ENCODE results near the gene NR3C1.

Gene NR3C1

GRCh38 chr5:143309661-143310431, 93.6 kb downstream of the NR3C1 start:
- DNase-seq (ENCODE audit: low spot score): no peak

- no peak for DNase-seq (ENCODE audit: low spot score)
These were observed 94.8 kb downstream of the NR3C1 start for GRCh38 chr5:143308731-143309130.

DNA sequence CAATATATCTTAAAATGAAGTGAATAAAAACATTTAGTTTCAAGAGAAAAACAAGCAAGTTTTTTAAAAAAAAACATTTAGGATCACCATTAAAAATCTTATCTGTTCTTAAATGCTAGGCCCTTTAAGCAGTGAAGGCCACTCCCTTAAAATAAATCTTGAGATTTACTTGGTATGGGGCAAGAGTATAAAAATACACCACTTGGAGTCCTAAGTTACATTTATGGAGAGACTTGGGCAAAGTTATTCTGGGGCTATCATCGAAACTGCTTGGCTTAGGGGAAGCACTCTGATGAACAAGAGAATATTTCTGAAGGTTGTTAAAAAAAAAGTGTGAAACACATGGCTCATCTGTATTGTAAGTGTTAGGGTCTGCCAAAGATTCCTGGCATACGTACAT, 97.4 kb downstream of the NR3C1 start:
- no peak for DNase-seq (ENCODE audit: low spot score)

- DNase-seq (ENCODE audit: low spot score): no peak
These were observed 98.5 kb downstream of the NR3C1 start for GRCh38 chr5:143304836-143305475.

GRCh38 chr5:143302341-143303045, 101.0 kb downstream of the NR3C1 start:
- DNase-seq (ENCODE audit: low spot score): no peak

DNA sequence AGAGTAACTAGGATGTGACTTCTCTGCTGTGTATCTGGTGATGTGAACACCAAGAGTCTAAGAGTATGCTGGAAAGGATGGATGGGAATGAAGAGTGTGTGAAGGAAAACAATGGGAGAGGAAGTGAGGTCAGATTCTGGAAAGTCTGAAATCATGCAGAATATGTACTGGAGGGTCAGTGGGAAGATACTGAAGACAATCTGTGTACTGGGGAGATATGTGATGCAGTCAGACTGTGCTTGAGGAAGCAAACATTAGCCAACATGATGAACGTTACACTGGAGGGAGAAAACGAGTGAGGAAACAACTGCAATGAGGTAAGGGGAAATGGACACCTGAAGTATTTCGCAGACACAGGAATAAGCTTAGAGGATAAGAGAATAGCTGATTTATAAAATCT, 105.7 kb downstream of the NR3C1 start:
- no peak for DNase-seq (ENCODE audit: low spot score)

- DNase-seq (ENCODE audit: low spot score): no peak
These were observed 113.4 kb downstream of the NR3C1 start for GRCh38 chr5:143290125-143290524.

DNA sequence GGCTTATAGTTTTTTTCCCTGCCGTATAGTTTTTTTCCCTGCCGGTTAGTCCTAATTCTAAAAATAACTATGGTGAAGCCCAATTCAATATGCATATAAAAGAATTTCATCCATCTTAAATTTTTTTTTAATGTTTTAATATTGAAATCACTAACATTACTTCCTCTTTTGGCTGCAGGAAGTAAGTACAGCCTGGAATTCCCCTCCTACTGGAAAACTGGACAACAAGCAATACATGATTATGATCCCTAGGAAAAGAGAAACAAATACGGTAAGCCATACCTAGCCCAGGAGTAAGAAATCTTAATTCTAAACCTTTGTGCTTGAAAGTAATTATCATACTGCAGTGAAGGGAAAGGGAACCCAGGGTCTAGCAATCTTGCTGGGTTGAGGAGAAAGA, 119.0 kb downstream of the NR3C1 start:
- DNase-seq (ENCODE audit: low spot score): no peak

DNA sequence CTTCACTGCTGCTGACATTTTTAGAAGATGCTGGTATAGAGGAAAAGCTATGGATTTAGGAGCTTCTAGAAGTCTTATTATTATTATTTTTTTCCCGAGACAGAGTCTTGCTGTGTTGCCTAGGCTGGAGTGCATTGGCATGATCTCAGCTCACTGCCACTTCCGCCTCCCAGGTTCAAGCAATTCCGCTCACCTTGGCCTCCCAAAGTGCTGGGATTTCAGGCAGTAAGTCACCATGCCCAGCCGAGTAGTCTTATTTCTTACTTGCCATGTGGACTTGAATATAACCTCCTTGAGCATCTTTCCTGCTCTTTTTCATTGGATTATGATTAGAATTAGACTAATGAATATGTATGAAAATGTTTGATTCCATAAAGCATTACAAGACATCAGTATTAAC, 119.5 kb downstream of the NR3C1 start:
- no peak for DNase-seq (ENCODE audit: low spot score)

GRCh38 chr5:143281226-143281625, 122.3 kb downstream of the NR3C1 start:
- no peak for DNase-seq (ENCODE audit: low spot score)

- DNase-seq (ENCODE audit: low spot score): no peak
These were observed 123.8 kb downstream of the NR3C1 start for GRCh38 chr5:143279698-143280097.

- DNase-seq (ENCODE audit: low spot score): no peak
These were observed 126.0 kb downstream of the NR3C1 start for GRCh38 chr5:143277536-143277935.

GRCh38 chr5:143275512-143276363, 127.7 kb downstream of the NR3C1 start:
- no peak for DNase-seq (ENCODE audit: low spot score)

- DNase-seq (ENCODE audit: low spot score): no peak
These were observed 128.5 kb downstream of the NR3C1 start for GRCh38 chr5:143274952-143275351.

GRCh38 chr5:143271431-143271830, 132.1 kb downstream of the NR3C1 start:
- no peak for DNase-seq (ENCODE audit: low spot score)

GRCh38 chr5:143268388-143268787, 135.1 kb downstream of the NR3C1 start:
- DNase-seq (ENCODE audit: low spot score): no peak

GRCh38 chr5:143267186-143267585, 136.3 kb downstream of the NR3C1 start:
- DNase-seq (ENCODE audit: low spot score): no peak

DNA sequence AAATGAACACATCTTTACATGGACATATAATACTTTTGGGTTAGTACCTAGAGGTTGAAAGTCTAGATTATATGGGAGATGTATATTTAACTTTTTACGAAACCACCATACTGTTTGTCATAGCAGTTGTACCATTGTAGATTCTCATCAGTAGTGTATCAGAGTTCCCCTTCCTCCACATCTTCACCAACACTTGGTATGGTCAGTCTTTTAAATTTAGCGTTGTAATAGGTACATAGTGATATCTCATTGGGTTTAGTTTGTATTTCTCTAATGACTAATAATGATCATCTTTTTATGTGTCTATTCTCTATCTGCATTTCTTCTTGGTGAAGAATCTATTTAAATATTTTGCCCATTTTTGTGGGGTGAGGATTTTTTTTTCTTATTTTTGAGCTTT, 137.5 kb downstream of the NR3C1 start:
- DNase-seq (ENCODE audit: low spot score): no peak

DNA sequence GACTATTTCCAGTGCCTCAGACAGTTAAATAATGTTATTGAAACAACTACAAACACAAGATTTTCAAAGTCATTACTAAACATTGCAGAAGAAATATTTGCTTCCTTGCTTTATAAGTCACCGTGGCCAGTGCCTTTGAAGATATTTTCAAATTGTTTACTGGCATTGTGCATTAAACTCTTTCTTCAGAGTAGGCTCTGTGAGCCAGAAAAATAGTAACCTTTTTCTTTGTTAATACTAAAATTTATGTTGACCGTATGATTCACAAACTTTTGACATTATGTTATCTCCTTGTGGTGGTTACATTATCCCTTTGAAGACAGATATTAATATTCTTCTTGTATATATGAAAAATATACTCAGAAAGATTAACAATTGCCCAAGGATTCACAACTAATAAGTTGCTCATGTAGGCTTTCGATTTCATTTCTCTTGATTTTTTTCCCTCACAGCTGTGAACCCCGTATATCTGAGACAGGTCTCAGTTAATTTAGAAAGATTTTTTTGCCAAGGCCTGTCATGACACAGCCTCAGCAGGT, 140.1 kb downstream of the NR3C1 start:
- DNase-seq (ENCODE audit: low spot score): no peak

DNA sequence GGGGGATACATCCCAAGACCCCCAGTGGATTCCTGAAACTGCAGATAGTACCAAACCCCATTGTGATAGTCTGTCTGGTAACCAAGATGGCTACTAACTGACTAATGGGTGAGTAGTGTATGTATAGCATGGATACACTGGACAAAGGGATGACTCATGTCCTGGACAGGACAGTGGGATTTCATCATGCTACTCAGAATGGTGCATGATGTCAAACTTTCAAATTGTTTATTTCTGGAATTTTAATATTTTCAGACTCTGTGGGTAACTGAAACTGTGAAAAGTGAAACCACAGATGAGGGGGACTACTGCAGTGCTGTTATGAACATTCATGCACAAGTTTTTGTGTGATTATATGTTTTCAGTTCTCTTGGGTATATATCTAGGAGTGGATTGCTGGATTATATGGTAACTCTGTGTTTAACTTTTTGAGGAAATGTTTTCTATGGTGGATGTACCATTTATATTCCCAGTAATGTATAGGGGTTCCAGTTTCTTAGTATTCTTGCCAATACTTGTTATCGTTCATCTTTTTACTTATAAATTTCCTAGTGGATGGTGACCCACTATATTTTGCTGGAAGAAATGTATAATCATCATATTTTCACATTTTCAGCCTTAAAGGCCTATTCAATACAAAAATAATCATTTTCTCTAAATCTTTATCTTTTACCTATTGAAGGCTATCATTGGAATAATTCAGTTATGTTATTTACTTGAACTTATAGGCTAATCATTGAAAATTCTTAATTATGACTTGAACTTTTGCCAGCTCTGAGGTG, 140.9 kb downstream of the NR3C1 start:
- DNase-seq (ENCODE audit: low spot score): no peak

DNA sequence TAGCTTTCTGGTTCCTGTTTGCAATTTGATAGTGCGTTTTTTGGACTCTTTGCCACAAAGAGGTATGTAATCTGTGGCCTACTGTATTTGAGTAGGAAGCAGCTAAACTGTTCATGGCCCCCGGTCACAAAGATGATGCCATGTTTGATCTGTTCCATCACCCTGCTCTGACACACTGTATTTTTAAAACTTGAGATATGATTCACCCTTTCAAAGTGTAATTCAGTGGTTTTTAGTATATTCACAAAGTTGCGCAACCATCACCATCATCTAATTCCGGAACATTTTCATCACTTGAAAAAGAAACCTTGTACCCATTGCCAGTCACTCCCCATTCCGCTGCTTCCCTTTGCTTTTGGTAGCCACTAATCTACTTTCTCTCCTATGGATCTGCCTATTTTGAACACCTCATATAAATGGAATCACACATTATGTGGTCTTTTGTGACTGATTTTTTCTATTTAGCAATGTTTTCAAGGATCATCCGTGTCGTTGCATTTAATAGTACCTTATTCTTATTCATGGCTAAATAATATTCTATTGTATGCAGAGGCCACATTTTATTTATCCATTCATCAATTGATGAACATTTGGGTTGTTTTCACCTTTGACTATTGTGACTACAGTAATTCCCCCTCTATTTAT, 141.6 kb downstream of the NR3C1 start:
- no peak for DNase-seq (ENCODE audit: low spot score)

All from germinal center (tissue), 1 donor.